CD4-positive, alpha-beta T cell treated with Interleukin-1 beta for 1 hour (primary cell): ENCODE measurements around the gene CDK19.
"Not testable (repeated sequence)": the region's sequence is repeated elsewhere in the genome, so short reads cannot be mapped to it uniquely, and the experiment has no call there.

Experiments
- DNase-seq, 2 donors: peaks; one replicate each; pipeline ENCODE4 v3.0.0-alpha.2; 2020 to 2022

CDK19 gene

GRCh38 chr6:110617057-110617456 lies 198.2 kb downstream of the CDK19 start:
- DNase-seq = peak in 1 of 2 donors; percentile 17

DNA sequence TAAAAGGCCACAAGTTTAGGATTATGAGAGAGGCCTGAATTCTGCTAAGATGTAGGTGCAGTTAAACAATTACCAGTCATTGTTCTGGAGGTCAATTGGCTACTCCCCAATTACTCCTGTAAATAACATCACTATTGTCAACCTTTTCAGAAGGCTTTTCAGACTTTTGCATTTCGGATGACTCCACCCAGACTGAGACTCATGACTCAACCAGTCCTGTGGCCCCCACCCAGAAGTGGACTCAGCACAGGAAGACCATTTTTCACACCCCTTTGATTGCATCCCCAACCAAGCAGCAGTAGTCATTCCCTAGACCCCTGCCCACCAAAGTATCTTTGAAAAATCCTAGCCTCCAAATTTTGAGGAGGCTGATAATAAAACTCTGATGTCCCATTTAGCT lies 199.5 kb downstream of the CDK19 start:
- no peak for DNase-seq

DNA sequence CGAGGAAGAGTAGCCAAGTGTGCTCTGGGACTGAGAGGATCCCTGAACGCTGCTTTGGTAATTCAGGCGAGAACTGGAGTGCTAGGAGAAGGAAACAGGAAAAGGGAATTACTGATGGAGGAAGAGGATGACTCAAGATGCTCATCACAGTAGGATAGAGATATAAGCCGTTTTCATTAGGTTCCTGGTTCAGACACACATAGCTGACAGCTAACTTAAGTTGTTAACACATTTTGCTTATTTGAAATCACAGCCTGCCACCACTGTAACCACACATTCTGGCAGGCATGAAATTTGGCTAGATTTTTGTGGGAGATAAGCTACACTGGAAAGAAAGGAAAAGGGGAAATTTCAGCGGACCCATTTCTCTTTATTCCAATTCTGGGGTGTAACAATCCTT lies 200.7 kb downstream of the CDK19 start:
- no peak for DNase-seq

DNA sequence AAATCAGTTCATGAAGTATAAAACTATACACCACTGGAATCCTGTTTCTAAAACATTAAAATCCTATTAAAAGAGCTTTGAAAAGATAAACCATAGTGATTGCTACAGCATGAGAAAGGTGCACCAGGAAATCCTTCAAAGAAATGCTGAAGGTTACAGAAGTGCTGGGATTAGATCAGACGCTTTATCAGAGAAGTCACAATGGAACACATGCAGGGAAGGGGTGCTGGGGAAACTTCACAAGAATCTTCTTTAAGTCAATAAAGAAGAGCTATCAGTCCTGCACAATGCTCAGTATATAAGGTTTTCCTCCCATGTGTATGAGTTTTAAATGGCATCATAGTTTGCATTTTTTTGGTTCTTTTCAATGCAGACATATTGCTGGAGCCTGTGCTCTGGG lies 201.2 kb downstream of the CDK19 start:
- DNase-seq = no peak

- DNase-seq = no peak
Measured at GRCh38 chr6:110613356-110613755, 201.9 kb downstream of the CDK19 start.

DNA sequence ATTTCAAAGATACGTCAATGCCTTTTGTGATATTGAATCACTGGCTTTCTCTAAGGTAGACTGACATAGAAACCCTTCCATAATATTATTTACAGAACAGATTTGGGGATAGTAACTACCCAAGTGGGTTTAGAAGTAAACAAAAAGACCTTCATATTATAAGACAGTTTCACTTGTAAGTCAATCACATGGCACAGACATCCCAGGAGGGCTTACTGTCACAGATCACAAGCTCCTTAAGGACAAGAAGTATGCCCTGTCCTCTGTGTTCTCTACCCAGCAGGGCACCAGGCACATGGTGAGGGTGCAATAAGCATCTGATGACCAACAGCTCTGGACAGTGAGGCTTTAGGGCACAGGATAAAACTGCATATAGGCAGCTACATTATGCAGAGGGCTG lies 203.0 kb downstream of the CDK19 start:
- DNase-seq = no peak

- DNase-seq = no peak
Measured at GRCh38 chr6:110609101-110609500, 206.2 kb downstream of the CDK19 start.

DNA sequence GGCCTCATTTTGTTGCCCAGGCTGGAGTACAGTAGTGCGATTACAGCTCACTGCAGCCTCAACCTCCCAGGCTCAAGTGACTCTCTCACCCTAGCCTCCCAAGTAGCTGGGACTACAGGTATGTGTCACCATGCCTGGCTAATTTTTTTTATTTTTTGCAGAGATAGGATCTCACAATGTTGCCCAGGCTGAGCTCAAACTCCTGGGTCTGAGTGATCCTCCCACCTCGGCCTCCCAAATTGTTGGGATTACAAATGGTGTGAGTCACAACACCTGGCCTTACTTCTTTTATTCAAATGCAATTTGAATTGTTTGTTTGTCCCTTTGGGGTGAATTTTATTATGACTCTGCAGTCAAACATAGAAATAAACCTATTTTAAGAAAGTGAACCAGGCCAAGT lies 207.1 kb downstream of the CDK19 start:
- no peak for DNase-seq

- DNase-seq = no peak
Measured at GRCh38 chr6:110606151-110606550, 209.1 kb downstream of the CDK19 start.

DNA sequence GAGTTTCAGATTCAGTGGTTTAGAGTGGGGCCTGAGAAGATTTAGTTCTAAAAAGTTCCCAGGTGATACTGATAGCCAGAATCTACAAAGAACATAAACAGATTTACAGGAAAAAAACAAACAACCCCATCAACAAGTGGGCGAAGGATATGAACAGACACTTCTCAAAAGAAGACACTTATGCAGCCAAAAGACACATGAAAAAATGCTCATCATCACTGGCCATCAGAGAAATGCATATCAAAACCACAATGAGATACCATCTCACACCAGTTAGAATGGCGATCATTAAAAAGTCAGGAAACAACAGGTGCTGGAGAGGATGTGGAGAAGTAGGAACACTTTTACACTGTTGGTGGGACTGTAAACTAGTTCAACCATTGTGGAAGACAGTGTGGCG lies 214.6 kb downstream of the CDK19 start:
- DNase-seq = not testable (repeated sequence)

DNA sequence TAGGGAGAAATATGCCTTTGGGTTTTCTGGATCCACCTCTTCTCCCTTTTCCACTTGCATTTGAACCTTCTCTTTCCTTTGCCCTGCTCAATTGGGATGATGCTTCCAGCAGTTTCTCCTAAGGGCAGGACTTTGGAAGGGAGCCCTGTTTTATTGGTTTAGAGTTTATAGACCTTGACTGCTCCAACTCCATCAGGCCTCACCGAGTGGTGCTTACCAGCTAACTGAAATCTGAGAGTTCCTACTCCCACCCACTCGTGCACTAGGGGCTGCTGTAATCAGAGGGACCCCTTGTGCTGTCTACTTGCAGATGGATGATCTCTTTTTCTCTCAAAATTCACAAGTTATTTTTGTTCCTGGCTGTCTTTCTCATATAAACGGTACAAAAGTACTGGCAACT lies 217.5 kb downstream of the CDK19 start:
- DNase-seq = no peak

DNA sequence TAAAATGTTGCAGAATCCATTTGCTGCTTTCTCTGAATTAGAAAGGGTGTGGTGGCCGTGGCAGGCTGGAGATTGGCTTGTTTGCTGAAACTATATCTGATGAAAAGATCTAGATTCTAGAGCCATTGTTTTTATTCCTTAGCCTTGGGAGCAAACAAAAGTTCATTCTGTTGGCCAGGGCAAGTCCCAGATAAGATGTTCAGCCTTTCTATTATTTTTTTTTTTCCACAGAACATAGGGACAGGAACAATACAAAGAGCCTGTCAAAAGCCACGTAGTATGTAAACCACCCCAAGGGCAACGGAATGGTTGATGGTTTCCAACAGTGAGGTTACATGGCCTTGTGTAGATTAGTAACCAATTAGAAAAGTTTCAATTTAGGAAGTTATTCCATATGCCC lies 218.9 kb downstream of the CDK19 start:
- no peak for DNase-seq

- DNase-seq = no peak
Measured at GRCh38 chr6:110595112-110595511, 220.2 kb downstream of the CDK19 start.

- DNase-seq = no peak
Measured at GRCh38 chr6:110593637-110594036, 221.6 kb downstream of the CDK19 start.

- DNase-seq = no peak
Measured at GRCh38 chr6:110592765-110593164, 222.5 kb downstream of the CDK19 start.

- DNase-seq = no peak
Measured at GRCh38 chr6:110590821-110591351, 224.4 kb downstream of the CDK19 start.

DNA sequence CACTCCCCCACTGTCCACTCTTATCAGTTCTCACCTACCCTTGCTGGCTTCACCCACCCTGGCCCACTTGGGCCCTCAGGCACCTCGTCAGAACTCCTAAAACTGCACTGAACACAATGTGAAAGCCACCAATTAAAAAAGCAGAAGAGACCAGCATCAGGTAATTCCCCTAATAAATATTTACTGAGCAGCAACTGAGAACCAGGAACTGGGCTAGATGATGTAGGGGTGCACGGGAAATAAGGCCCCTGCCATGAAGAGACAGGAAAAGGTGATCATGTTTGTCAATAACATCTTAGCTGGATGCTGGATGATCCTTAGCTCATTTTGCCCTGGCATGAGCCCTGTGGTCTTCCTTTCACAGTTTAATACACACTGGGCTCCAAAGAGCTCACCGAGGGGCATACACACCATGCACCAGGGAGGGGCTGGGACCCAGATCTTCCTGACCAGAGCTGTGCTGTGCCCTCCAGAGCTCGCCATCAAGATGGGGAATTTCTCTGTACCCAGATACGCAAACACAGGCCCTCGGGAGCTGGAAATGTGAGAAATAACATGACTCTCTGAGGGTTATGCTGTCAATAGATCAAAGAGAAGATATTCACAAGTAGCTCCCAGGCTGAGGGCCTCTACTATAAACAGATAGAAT lies 225.3 kb downstream of the CDK19 start:
- DNase-seq = peak in 1 of 2 donors; percentile 13

GRCh38 chr6:110587328-110587727 lies 227.9 kb downstream of the CDK19 start:
- DNase-seq = no peak

DNA sequence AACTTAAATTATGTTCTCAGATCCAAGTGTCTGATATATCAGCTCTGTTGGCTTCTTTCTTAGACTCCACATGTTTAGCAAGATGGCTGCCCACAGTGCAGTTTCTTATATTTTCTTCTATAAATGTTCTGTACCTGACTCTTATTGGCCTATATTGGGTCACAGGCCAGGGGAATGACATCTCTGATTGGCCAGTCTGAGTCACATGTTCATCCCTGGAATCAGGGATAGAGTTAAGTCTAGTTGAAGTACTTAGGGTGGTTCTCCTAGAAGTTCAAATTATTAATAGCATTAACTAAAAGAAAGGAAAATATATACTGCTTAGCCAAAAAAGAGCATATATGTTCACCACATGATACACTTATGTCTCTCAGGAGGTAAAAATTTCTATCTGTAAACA lies 233.6 kb downstream of the CDK19 start:
- DNase-seq = no peak

GRCh38 chr6:110577596-110578167 lies 237.6 kb downstream of the CDK19 start:
- DNase-seq = not testable (repeated sequence)

GRCh38 chr6:110575925-110576463 lies 239.3 kb downstream of the CDK19 start:
- no peak for DNase-seq

GRCh38 chr6:110574817-110575216 lies 240.5 kb downstream of the CDK19 start:
- DNase-seq = no peak

- no peak for DNase-seq
Measured at GRCh38 chr6:110573537-110573936, 241.7 kb downstream of the CDK19 start.

DNA sequence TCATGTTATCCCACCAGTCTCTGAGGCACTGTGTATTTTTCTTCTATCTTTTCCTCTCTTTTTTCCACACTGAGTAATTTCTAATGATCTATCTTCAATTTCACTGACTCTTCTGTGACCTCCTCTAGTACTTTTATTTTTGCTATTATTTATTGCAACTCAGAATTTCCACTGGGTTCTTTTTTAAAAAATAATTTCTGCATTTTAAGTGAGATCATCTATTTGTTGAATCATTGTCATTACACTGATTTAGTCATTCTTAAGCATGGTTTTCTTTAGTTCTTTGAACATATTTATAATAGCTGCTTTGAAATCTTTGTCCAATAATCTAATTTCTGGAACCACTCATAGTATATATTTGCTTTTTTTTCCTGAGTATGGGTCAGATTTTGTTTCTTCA lies 242.1 kb downstream of the CDK19 start:
- no peak for DNase-seq
